ENCODE data around the gene BTBD16. TPM values are rescaled to one million over a fixed set of nuclear protein-coding genes. Genes with fewer than 3 reads are reported as not detected.

BTBD16 gene
- total and polyA plus RNA-seq, 2 of the 13 experiments (the other 11 are each of a cell fraction or from before 2014, with no cell fraction given) = 5.0 to 11.9 TPM

GRCh38 chr10:122316224-122316884 is 45.3 kb downstream of the BTBD16 start (continued):
- 0 out of 2 replicates have a peak, but pooled peaks have one; percentile 21 for TF ChIP-seq AHDC1 (CRISPR knock-in tag; IDR thresholded peaks at IDR 0.05; ENCODE audit: borderline replicate concordance)
- TF ChIP-seq, protein P1, sequence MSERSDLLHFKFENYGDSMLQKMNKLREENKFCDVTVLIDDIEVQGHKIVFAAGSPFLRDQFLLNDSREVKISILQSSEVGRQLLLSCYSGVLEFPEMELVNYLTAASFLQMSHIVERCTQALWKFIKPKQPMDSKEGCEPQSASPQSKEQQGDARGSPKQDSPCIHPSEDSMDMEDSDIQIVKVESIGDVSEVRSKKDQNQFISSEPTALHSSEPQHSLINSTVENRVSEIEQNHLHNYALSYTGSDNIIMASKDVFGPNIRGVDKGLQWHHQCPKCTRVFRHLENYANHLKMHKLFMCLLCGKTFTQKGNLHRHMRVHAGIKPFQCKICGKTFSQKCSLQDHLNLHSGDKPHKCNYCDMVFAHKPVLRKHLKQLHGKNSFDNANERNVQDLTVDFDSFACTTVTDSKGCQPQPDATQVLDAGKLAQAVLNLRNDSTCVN (CRISPR knock-in tag; IDR thresholded peaks at IDR 0.05; ENCODE audit: borderline replicate concordance) = peak; percentile 90; the same call in 1 of the 2 replicates
- 0 out of 4 replicates have a peak, but pooled peaks of 1 of the 2 experiments have one; percentile 13 for TF ChIP-seq ATF4 (CRISPR knock-in tag; IDR thresholded peaks at IDR 0.05)
- 0 out of 2 replicates have a peak, but pooled peaks have one; percentile 1 for TF ChIP-seq SAP130 (CRISPR knock-in tag; IDR thresholded peaks at IDR 0.05; ENCODE audit: low read depth)
- peak; percentile 26; the same call in 1 of the 2 replicates for TF ChIP-seq RARA (CRISPR knock-in tag; IDR thresholded peaks at IDR 0.05)
- TF ChIP-seq BCL6 (CRISPR knock-in tag; IDR thresholded peaks at IDR 0.05) = peak; percentile 84
- TF ChIP-seq ARID5B (CRISPR knock-in tag; IDR thresholded peaks at IDR 0.05) = 0 out of 2 replicates have a peak, but pooled peaks have one; percentile 34

Data from HepG2 (cell line).